Fibroblast of mammary gland (primary cell): Measurements from ENCODE around the gene NFIA.
A peak's percentile ranks its signal among the peaks of the same experiment; 100 is the strongest.

Experiments
- DNase-seq: peaks from one replicate; pipeline ENCODE4 v3.0.0-alpha.2; 2010; ENCODE audit warnings: low read depth
- H3K4me3 ChIP-seq: 2 replicates; pipeline ENCODE4 v1.5.1; 2011; ENCODE audit warnings: low read depth, mild to moderate bottlenecking, low read length, moderate library complexity; ENCODE audit not compliant: control insufficient read depth
- TF ChIP-seq, protein P1 (sequence below): conservative IDR thresholded peaks from 2 replicates; pipeline ENCODE4 v1.5.1; 2011; ENCODE audit warnings: low read depth, low read length, inconsistent platforms; ENCODE audit not compliant: control insufficient read depth, insufficient read depth

NFIA gene

DNA sequence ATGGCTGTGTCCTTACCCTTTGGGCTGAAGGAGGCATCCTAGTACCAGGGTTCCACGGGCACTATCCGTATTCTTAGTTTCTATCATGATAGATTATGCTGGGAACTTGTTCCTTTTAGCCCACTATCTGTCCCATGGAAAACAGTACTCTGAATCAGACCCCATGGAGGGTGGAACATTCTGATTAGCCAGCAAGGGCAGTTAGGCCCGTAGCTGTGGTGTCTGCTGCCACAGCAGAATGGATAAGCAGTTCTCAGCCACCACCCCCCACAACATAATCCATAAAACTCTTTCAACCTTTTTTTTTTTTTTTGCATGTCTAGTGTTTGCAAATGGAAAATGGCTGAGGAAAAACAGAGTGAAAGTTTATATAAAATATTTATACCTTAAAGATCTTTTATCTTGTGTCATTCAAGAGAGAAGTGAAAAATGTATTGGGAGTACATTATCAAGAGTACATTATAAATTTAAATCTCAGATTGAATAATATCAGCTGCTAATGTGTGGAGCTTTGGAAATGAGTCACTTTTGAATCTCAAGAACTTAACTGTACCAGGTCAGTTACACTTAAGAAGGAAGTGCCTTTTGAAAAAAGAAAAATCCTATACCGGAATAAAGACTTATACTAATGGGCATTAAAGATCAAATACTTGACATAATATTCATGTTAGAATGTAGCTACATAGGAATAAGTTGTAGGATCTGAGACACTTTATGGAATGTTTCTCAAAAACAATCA, 80.3 kb downstream of the NFIA start:
- no peak overlapping the region for H3K4me3 ChIP-seq
- TF ChIP-seq, protein P1, sequence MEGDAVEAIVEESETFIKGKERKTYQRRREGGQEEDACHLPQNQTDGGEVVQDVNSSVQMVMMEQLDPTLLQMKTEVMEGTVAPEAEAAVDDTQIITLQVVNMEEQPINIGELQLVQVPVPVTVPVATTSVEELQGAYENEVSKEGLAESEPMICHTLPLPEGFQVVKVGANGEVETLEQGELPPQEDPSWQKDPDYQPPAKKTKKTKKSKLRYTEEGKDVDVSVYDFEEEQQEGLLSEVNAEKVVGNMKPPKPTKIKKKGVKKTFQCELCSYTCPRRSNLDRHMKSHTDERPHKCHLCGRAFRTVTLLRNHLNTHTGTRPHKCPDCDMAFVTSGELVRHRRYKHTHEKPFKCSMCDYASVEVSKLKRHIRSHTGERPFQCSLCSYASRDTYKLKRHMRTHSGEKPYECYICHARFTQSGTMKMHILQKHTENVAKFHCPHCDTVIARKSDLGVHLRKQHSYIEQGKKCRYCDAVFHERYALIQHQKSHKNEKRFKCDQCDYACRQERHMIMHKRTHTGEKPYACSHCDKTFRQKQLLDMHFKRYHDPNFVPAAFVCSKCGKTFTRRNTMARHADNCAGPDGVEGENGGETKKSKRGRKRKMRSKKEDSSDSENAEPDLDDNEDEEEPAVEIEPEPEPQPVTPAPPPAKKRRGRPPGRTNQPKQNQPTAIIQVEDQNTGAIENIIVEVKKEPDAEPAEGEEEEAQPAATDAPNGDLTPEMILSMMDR: no peak
- DNase-seq: peak; percentile 29

DNA sequence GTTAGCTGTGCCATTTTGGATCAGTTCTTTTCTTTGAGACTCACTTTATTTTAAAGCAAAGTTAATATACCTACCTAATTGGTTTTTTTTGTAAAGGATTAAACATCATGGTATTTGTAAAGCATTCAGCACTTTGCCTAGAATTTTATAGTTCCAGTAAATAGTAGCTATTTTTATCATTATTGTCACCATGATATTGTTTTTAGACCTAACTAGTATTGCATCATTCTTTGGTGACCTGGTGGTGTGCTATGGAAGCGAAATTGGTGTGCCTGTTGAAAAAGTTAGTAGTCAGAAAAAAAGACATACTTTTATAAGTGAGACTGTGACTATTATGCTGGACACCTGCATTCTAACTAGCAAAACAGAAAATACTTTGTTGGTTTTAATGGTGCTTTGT, 81.0 kb downstream of the NFIA start:
- no peak overlapping the region for H3K4me3 ChIP-seq
- DNase-seq: no peak
- TF ChIP-seq, protein P1: no peak

DNA sequence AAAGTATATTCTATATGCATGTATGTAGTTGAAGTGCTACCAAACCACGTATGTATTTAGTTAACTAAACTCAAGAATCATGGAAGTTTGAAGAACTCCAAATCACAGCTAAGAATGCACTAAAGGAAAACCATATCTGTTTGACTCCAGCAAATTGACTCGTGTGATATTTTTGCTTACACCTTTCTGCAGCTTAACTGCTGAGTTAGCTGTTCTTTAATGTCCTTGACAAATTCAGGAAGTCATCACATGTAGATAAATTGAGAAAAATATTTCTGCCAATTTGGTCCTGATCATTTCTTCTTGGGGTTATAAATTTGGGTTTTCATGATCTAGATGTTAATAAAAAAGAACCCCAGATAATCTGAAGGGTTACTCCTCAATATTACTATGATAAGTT, 83.0 kb downstream of the NFIA start:
- no peak overlapping the region for H3K4me3 ChIP-seq

DNA sequence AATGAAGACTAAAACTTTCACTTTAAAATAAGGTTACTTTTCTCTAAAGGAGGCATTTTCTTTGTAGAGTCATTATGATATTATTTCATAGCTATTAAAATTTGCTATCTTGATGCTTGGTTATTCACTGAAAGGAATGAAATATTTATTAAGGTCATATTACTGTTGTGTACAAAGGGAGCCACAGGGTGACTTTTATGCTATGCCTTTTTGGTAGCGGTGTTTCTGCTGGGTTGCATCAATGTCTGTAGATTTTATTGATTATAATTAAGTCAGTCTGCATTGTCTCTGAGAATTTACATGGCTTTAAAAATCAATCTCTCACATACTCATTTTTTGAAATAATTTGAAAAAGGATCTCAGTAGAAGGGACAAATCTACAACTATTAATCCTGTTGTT, 84.9 kb downstream of the NFIA start:
- no peak overlapping the region for H3K4me3 ChIP-seq
- no peak for DNase-seq
- TF ChIP-seq, protein P1: no peak

More for the DNA sequence above, 83.0 kb downstream of the NFIA start:
- DNase-seq: no peak
- TF ChIP-seq, protein P1: no peak

DNA sequence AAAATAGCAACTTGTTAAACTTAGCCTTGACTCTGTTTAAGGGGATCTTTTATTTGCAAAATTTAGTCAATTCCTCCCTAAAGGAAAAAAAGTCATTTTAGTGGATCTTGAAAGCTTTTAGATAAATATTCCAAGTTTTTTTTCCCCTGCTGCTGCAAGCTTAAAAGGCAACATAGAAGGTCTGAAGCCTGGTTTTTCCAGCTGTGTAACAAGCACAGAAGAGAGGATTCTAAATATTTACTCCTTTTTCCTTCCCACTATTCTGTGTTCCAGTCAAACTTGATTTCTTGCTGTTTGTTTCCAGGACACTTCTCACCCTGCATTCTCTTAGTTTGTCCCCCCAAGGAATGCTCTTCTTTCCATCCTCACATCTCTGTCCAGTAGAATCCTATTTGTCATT, 86.7 kb downstream of the NFIA start:
- TF ChIP-seq, protein P1: no peak
- no peak for DNase-seq
- H3K4me3 ChIP-seq: no peak overlapping the region

DNA sequence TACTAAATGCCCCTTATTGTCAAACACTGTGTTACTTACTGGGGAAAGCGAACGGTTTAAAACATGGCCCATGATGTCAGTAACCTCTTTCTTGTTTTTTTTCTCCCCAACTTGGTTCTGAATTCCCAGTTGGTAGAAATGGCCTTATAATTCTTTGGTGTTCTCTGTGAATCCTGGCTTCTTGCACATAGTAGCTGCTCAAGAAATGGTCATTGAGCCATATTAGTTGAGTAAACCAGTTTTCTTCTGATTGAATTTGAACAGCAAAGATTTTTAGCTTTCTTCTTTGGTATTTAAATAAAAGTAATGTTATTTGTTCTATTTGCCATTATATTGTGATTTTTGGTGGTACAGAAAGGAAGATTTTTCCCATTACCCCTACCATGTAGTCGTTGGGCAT, 87.3 kb downstream of the NFIA start:
- TF ChIP-seq, protein P1: no peak
- H3K4me3 ChIP-seq: no peak overlapping the region
- DNase-seq: no peak
